MM.1S (cell line): ENCODE measurements around the gene NXPE2.

Source experiments
- DNase-seq: peaks from one replicate; pipeline ENCODE4 v3.0.0-alpha.2; 2015
- H2AFZ ChIP-seq: fragments of 300-600 bp; sonication (generic); 2 replicates; pipeline ENCODE4 v1.6.0; 2016; ENCODE audit warnings: antibody characterized with exemption, low read length
- H3F3A ChIP-seq: fragments of 300-600 bp; sonication (generic); 2 replicates; pipeline ENCODE4 v1.6.1; 2016; ENCODE audit warnings: mild to moderate bottlenecking, antibody characterized with exemption, low read length, moderate library complexity, mixed read lengths; ENCODE audit not compliant: insufficient read depth
- H3K27ac ChIP-seq: fragments of 300-600 bp; sonication (generic); 2 replicates; pipeline ENCODE4 v1.5.1; 2016; ENCODE audit warnings: mild to moderate bottlenecking, low read length
- H3K27me3 ChIP-seq: fragments of 300-600 bp; sonication (generic); replicated peaks from 2 replicates; pipeline ENCODE4 v1.6.0; 2016; ENCODE audit warnings: low read length; ENCODE audit not compliant: insufficient read depth
- H3K36me3 ChIP-seq: fragments of 300-600 bp; sonication (generic); replicated peaks from 2 replicates; pipeline ENCODE4 v1.6.1; 2016; ENCODE audit warnings: mild to moderate bottlenecking, low read length, mixed read lengths; ENCODE audit not compliant: insufficient read depth
- H3K4me1 ChIP-seq: fragments of 300-600 bp; sonication (generic); 2 replicates; pipeline ENCODE4 v1.6.1; 2016; ENCODE audit warnings: low read length, mixed read lengths
- H3K4me2 ChIP-seq: fragments of 300-600 bp; sonication (generic); 2 replicates; pipeline ENCODE4 v1.6.0; 2016; ENCODE audit warnings: low read depth, low read length
- H3K4me3 ChIP-seq: fragments of 300-600 bp; sonication (generic); 2 replicates; pipeline ENCODE4 v1.5.1; 2016; ENCODE audit warnings: low read length, mixed read lengths
- H3K79me2 ChIP-seq: fragments of 300-600 bp; sonication (generic); 2 replicates; pipeline ENCODE4 v1.6.1; 2016; ENCODE audit warnings: mixed run types, low read length, mixed read lengths
- H3K9ac ChIP-seq: fragments of 300-600 bp; sonication (generic); 2 replicates; pipeline ENCODE4 v1.6.1; 2016; ENCODE audit warnings: low read length, mixed read lengths
- H3K9me2 ChIP-seq: fragments of 300-600 bp; sonication (generic); replicated peaks from 2 replicates; pipeline ENCODE4 v1.6.1; 2016; ENCODE audit warnings: mild to moderate bottlenecking, low read length, mixed read lengths; ENCODE audit not compliant: insufficient read depth
- H3K9me3 ChIP-seq: fragments of 300-600 bp; sonication (generic); replicated peaks from 2 replicates; pipeline ENCODE4 v1.6.1; 2016; ENCODE audit warnings: mild to moderate bottlenecking, low read length, mixed read lengths; ENCODE audit not compliant: insufficient read depth
- H4K20me1 ChIP-seq: fragments of 300-600 bp; sonication (generic); 2 replicates; pipeline ENCODE4 v1.6.1; 2016; ENCODE audit warnings: mild to moderate bottlenecking, low read length, moderate library complexity, mixed read lengths; ENCODE audit not compliant: insufficient read depth
- CTCF ChIP-seq: fragments of 300-600 bp; sonication (generic); IDR thresholded peaks from 2 replicates; pipeline ENCODE4 v1.5.1; 2016; ENCODE audit warnings: antibody characterized with exemption, low read length, mixed read lengths
- EZH2 ChIP-seq: fragments of 300-600 bp; sonication (generic); optimal IDR thresholded peaks from 2 replicates; pipeline ENCODE3; 2017; ENCODE audit warnings: low read depth, mild to moderate bottlenecking, antibody characterized with exemption, low read length, mixed read lengths
- EZH2phosphoT487 ChIP-seq: fragments of 300-600 bp; sonication (generic); IDR thresholded peaks from 2 replicates; pipeline ENCODE4 v1.6.1; 2018; ENCODE audit warnings: antibody characterized with exemption, low read length

Gene NXPE2

DNA sequence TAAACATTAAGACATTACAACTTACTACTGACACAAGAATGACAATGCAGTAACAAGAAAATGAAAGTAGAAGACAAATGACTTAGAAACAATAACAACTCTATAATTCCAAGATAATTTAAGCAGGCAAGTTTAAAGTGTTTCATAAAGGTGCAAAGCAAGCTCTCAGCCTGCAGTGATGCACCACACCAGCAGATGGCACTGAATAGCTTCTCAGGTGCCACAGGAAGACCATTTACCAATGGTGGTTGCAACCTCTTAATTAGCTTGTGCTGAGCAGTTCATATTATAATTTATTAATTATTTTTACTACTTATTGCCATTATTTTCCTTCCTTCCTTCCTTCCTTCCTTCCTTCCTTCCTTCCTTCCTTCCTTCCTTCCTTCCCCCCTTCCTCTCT lies 60.6 kb downstream of the NXPE2 start:
- H3K27ac ChIP-seq = no peak overlapping the region
- no peaks in the 10 kb centered on the region for H4K20me1 ChIP-seq
- H3K79me2 ChIP-seq = no peaks in the 10 kb centered on the region
- H3K4me3 ChIP-seq = no peak overlapping the region
- no peak overlapping the region for H3K4me2 ChIP-seq
- DNase-seq = peak; percentile 78
- TF ChIP-seq EZH2phosphoT487 = no peak
- peak; percentile 83 for TF ChIP-seq CTCF
- no peaks in the 10 kb centered on the region for H3K4me1 ChIP-seq
- no peak overlapping the region for H3K9ac ChIP-seq
- no peaks in the 10 kb centered on the region for H3K9me3 ChIP-seq
- H2AFZ ChIP-seq = no peak overlapping the region
- no peaks in the 10 kb centered on the region for H3K27me3 ChIP-seq
- no peaks in the 10 kb centered on the region for H3K9me2 ChIP-seq
- H3K36me3 ChIP-seq = no peaks in the 10 kb centered on the region
- H3F3A ChIP-seq = no peaks in the 10 kb centered on the region

DNA sequence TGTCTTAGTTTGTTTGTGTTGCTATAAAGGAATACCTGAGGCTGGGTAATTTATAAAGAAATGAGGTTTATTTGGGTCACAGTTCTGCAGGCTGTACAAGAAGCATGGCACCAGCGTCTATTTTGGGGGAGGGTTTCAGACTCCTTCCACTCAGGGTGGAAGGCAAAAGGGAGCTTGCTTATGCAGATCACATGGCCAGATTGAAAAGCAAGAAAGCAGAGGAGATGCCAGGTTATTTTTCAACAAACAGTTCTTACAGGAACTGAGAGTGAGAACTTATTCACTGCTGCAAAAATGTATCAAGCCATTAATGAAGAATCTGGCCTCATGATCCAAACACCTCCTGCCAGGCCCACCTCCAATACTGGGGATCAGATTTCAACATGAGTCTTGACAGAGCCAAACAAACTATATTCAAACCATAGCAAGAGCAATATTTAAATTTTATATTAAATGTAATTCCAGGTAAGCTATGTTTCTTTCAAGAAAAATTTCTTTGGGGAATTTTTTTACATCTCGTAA lies 66.9 kb downstream of the NXPE2 start:
- H3K27ac ChIP-seq = no peak overlapping the region
- no peak overlapping the region for H2AFZ ChIP-seq
- H3K9me3 ChIP-seq = no peaks in the 10 kb centered on the region
- no peaks in the 10 kb centered on the region for H3K27me3 ChIP-seq
- no peaks in the 10 kb centered on the region for H3F3A ChIP-seq
- TF ChIP-seq EZH2phosphoT487 (no peak), CTCF (no peak), EZH2 (no peak)
- no peaks in the 10 kb centered on the region for H3K9me2 ChIP-seq
- no peak overlapping the region for H3K4me3 ChIP-seq
- DNase-seq = no peak
- no peaks in the 10 kb centered on the region for H3K36me3 ChIP-seq
- no peaks in the 10 kb centered on the region for H3K4me1 ChIP-seq
- H4K20me1 ChIP-seq = no peaks in the 10 kb centered on the region
- no peak overlapping the region for H3K9ac ChIP-seq
- no peak overlapping the region for H3K4me2 ChIP-seq
- no peaks in the 10 kb centered on the region for H3K79me2 ChIP-seq

GRCh38 chr11:114746013-114746412 lies 67.7 kb downstream of the NXPE2 start:
- Histone ChIP-seq H3K27ac (no peak overlapping the region), H3K36me3 (no peaks in the 10 kb centered on the region), H3K4me3 (no peak overlapping the region), H3K9me3 (no peaks in the 10 kb centered on the region), H3K9ac (no peak overlapping the region), H3K79me2 (no peaks in the 10 kb centered on the region), H3K27me3 (no peaks in the 10 kb centered on the region), H2AFZ (no peak overlapping the region), H3K4me2 (no peak overlapping the region), H4K20me1 (no peaks in the 10 kb centered on the region), H3K9me2 (no peaks in the 10 kb centered on the region), H3K4me1 (no peaks in the 10 kb centered on the region), H3F3A (no peaks in the 10 kb centered on the region)
- DNase-seq = no peak
- TF ChIP-seq CTCF (no peak), EZH2phosphoT487 (no peak), EZH2 (no peak)
